Ishikawa (cell line): ENCODE results near the gene SBF2.

Source experiments
- CEBPB ChIP-seq: IDR thresholded peaks from 2 replicates; pipeline ENCODE4 v1.6.1; 2012
- CREB1 ChIP-seq: IDR thresholded peaks from 2 replicates; pipeline ENCODE4 v1.6.1; 2012; ENCODE audit warnings: low read depth
- EP300 ChIP-seq: IDR thresholded peaks from 2 replicates; pipeline ENCODE4 v1.6.1; 2012; ENCODE audit warnings: borderline replicate concordance
- FOXM1 ChIP-seq: IDR thresholded peaks from 2 replicates; pipeline ENCODE4 v1.6.1; 2012; ENCODE audit warnings: low read depth, borderline replicate concordance
- MAX ChIP-seq: IDR thresholded peaks from 2 replicates; pipeline ENCODE4 v1.6.1; 2012
- RAD21 ChIP-seq: IDR thresholded peaks from 2 replicates; pipeline ENCODE4 v1.6.1; 2012; ENCODE audit warnings: low read depth
- REST ChIP-seq: IDR thresholded peaks from 2 replicates; pipeline ENCODE4 v1.6.1; 2012; ENCODE audit warnings: low read depth, mild to moderate bottlenecking
- USF1 ChIP-seq: IDR thresholded peaks from 2 replicates; pipeline ENCODE4 v1.6.1; 2012

GRCh38 chr11:10327254-10327653 lies 33.2 kb upstream of the SBF2 start:
- TF ChIP-seq MAX (no peak), EP300 (no peak), CEBPB (0 out of 2 replicates have a peak, but pooled peaks have one; percentile 29), RAD21 (no peak), CREB1 (no peak), USF1 (no peak), REST (no peak), FOXM1 (no peak)
